ENCODE measurements around the gene DDN.

DDN gene

GRCh38 chr12:49032679-49033447 is 33.7 kb upstream of the DDN start:
- no peak overlapping the region for H3K27ac ChIP-seq (replicated peaks)
- no peaks in the 10 kb centered on the region for H3K27me3 ChIP-seq (ENCODE audit: insufficient read depth, poor library complexity, severe bottlenecking)
- no peak overlapping the region for H3K4me3 ChIP-seq (replicated peaks; ENCODE audit: insufficient read depth, low read length)
- no peak for DNase-seq (ENCODE audit: low read depth in 1 of 2, low spot score in 1 of 2)
- TF ChIP-seq REST (IDR thresholded peaks at IDR 0.05; ENCODE audit: insufficient replicate concordance, low read depth) (no peak), POLR2AphosphoS5 (IDR thresholded peaks at IDR 0.05; ENCODE audit: low read depth) (0 out of 2 replicates have a peak, but pooled peaks have one; percentile 34)

- Histone ChIP-seq H3K27me3 (ENCODE audit: insufficient read depth, poor library complexity, severe bottlenecking) (no peaks in the 10 kb centered on the region), H3K4me3 (replicated peaks; ENCODE audit: insufficient read depth, low read length) (no peak overlapping the region), H3K27ac (replicated peaks) (no peak overlapping the region)
- no peak for DNase-seq (ENCODE audit: low read depth in 1 of 2, low spot score in 1 of 2)
- TF ChIP-seq POLR2AphosphoS5 (IDR thresholded peaks at IDR 0.05; ENCODE audit: low read depth) = no peak
These were observed 33.1 kb upstream of the DDN start for GRCh38 chr12:49032276-49032675.

- TF ChIP-seq REST (IDR thresholded peaks at IDR 0.05; ENCODE audit: insufficient replicate concordance, low read depth) (no peak), CTCF (IDR thresholded peaks at IDR 0.05; ENCODE audit: insufficient read depth, low read length) (no peak), POLR2AphosphoS5 (IDR thresholded peaks at IDR 0.05; ENCODE audit: low read depth) (no peak), GABPA (IDR thresholded peaks at IDR 0.05; ENCODE audit: low read depth) (no peak), SPI1 (IDR thresholded peaks at IDR 0.05; ENCODE audit: borderline replicate concordance, low read depth) (no peak)
- no peak for DNase-seq (ENCODE audit: low read depth in 1 of 2, low spot score in 1 of 2)
- Histone ChIP-seq H3K27me3 (ENCODE audit: insufficient read depth, poor library complexity, severe bottlenecking) (no peaks in the 10 kb centered on the region), H3K27ac (replicated peaks) (no peak overlapping the region), H3K4me3 (replicated peaks; ENCODE audit: insufficient read depth, low read length) (no peak overlapping the region)
These were observed 32.5 kb upstream of the DDN start for GRCh38 chr12:49031573-49032161.

GRCh38 chr12:49030714-49031572 is 31.8 kb upstream of the DDN start:
- Histone ChIP-seq H3K27me3 (ENCODE audit: insufficient read depth, poor library complexity, severe bottlenecking) (no peaks in the 10 kb centered on the region), H3K4me3 (replicated peaks; ENCODE audit: insufficient read depth, low read length) (no peak overlapping the region), H3K27ac (replicated peaks) (no peak overlapping the region)
- no peak for TF ChIP-seq SPI1 (IDR thresholded peaks at IDR 0.05; ENCODE audit: borderline replicate concordance, low read depth)
- TF ChIP-seq GABPA (IDR thresholded peaks at IDR 0.05; ENCODE audit: low read depth) = no peak
- no peak for TF ChIP-seq CTCF (IDR thresholded peaks at IDR 0.05; ENCODE audit: insufficient read depth, low read length)
- TF ChIP-seq REST (IDR thresholded peaks at IDR 0.05; ENCODE audit: insufficient replicate concordance, low read depth) = no peak
- no peak for TF ChIP-seq POLR2AphosphoS5 (IDR thresholded peaks at IDR 0.05; ENCODE audit: low read depth)
- DNase-seq (ENCODE audit: low read depth in 1 of 2, low spot score in 1 of 2) = no peak
